ENCODE measurements around the gene PNCK. TPM values are rescaled to one million over a fixed set of nuclear protein-coding genes. Genes with fewer than 3 reads are reported as not detected.
A peak's percentile ranks its signal among the peaks of the same experiment; 100 is the strongest.

The PNCK gene
- total RNA-seq, 2 experiments from 2014 or later, result 0.70 to 1.0 TPM

DNA sequence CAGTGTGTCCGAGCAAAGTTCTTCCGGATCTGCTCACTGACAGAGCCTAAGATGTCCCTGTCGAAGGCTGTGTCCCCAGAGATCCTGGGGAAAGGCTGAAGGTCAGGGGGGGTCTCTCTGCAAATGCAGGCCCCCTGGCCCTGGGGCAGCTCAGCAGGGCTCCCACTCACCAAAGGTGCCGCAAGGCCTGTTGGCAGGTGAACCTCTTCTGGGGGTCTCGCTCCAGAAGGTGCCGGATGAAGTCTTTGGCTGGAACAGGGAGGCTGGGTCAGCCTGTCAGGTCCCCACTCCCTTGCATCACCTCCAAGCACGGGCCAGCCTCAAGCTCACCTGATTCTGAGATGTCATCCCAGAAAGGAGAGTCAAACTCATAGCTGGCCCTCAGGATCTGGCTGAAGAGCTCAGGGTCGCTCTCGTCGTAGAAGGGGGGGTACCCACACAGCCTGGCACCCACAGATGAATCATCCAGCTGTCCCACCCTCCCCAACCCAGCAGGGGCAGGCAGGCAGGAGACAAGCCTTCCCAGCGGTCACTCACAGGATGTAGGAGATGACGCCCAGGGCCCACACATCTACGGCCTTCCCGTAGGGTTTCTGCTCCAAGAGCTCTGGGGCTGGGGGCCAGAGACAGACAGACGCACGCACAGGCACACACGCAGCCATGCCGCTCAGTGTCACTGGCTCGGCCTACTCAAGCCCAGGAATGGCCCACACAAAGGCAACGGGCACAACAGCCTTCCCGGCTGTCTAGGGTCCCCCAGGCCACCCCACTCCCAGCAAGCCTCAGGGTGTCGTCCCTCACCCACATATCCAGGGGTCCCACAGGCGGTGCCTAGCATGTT is 2.6 kb downstream of the PNCK start:
- H3K36me3 Mint-ChIP-seq (ENCODE audit: low read depth), result no peaks in the 10 kb centered on the region
- peak in 1 of 14 experiments; percentile 5 for DNase-seq
- H3K4me3 ChIP-seq (ENCODE audit: low read length), result no peak overlapping the region
- no peak overlapping the region for H3K27ac Mint-ChIP-seq
- H3K4me1 ChIP-seq (ENCODE audit: insufficient read depth, low read length), result peaks cover 18% of the 10 kb centered on the region
- peaks cover under 1 to 10% of the 10 kb centered on the region in 2 experiments for H3K27me3 ChIP-seq (ENCODE audit: control insufficient read depth in 1 of 2, insufficient read depth in 2 of 2, low read length in 2 of 2)
- TF ChIP-seq, protein P1, sequence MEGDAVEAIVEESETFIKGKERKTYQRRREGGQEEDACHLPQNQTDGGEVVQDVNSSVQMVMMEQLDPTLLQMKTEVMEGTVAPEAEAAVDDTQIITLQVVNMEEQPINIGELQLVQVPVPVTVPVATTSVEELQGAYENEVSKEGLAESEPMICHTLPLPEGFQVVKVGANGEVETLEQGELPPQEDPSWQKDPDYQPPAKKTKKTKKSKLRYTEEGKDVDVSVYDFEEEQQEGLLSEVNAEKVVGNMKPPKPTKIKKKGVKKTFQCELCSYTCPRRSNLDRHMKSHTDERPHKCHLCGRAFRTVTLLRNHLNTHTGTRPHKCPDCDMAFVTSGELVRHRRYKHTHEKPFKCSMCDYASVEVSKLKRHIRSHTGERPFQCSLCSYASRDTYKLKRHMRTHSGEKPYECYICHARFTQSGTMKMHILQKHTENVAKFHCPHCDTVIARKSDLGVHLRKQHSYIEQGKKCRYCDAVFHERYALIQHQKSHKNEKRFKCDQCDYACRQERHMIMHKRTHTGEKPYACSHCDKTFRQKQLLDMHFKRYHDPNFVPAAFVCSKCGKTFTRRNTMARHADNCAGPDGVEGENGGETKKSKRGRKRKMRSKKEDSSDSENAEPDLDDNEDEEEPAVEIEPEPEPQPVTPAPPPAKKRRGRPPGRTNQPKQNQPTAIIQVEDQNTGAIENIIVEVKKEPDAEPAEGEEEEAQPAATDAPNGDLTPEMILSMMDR (IDR thresholded peaks at IDR 0.05), result no peak
- CTCF ChIA-PET, result no interaction called here
- H3K4me3 Mint-ChIP-seq, result no peak overlapping the region
- H3K27ac ChIP-seq (ENCODE audit: low read depth in 1 of 2, low read length in 2 of 2), result no peak overlapping the region
- no peaks in the 10 kb centered on the region for H3K9me3 Mint-ChIP-seq
- H3K27me3 Mint-ChIP-seq, result peaks cover 22% of the 10 kb centered on the region
- intact Hi-C loops (cut with DNase I, micrococcal nuclease), result no loop called here
- H3K9me3 ChIP-seq (ENCODE audit: control insufficient read depth in 1 of 2, insufficient read depth in 1 of 2, low read length in 2 of 2), result no peaks in the 10 kb centered on the region
- POLR2A ChIA-PET, result no interaction called here
- no peaks in the 10 kb centered on the region for H3K36me3 ChIP-seq (ENCODE audit: insufficient read depth, low read length)
- peaks cover 7% of the 10 kb centered on the region for H3K4me1 Mint-ChIP-seq (ENCODE audit: low read depth)
- ATAC-seq (ENCODE audit: poor library complexity), result no peak

DNA sequence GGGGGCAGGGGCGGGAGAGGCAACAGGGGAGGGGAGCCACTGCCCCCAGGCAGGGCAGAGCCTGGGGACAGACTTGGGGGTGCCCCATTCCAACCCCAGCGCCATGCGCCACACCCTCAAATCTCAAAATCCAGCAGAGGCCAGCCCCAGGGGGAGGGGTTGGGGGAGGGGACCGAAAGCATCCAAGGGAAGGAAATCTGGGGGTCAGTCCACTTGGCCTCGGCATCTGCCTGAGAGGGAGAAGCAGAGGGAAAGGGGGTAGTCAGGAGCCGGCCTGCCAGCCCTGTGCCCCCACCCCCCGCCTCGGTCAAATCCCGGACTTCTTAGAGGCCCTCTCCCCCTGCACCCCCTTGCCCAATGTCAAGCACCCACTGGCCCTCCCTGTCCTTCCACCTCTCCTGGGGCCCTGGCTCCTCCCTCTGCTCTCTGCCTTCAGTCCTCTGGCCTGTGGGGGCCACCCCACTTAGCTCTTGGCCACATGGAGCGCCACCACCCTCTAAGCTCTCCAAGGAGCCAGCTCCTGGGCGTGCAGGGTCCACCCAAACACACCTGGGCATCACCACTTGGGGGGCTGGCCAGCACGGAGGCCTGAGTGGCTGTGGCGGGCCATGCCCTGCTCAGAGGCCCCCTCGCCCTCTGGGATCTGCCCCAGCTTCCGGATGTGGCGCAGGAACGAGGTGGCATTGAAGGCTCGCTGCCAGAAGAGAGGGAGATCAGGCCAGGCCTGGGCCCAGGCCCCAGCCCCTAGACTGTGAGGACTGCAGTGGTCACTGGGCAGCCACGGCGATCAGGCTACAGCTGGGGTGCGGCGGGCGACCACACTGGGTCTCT is 3.5 kb downstream of the PNCK start:
- ChIA-PET POLR2A (no interaction called here), CTCF (interaction anchor here (1.3 kb wide), 1 partner anchor 728 kb away, joined by 4 read pairs; no protein-coding TSS in a partner anchor)
- no peaks in the 10 kb centered on the region for H3K36me3 Mint-ChIP-seq (ENCODE audit: low read depth)
- no peak overlapping the region for H3K4me3 Mint-ChIP-seq
- H3K4me1 Mint-ChIP-seq (ENCODE audit: low read depth), result peaks cover 7% of the 10 kb centered on the region
- H3K27me3 Mint-ChIP-seq, result peaks cover 20% of the 10 kb centered on the region
- peak in 1 of 14 experiments; percentile 11 for DNase-seq
- TF ChIP-seq, protein P1 (IDR thresholded peaks at IDR 0.05), result no peak
- ATAC-seq (ENCODE audit: poor library complexity), result no peak
- intact Hi-C loops (cut with DNase I, micrococcal nuclease), result loop anchor here (1.0 to 5.0 kb wide), 4 partner anchors 115 to 711 kb away; no protein-coding TSS in a partner anchor
- no peaks in the 10 kb centered on the region for H3K9me3 Mint-ChIP-seq
- Histone ChIP-seq H3K4me3 (ENCODE audit: low read length) (no peak overlapping the region), H3K4me1 (ENCODE audit: insufficient read depth, low read length) (peaks cover 18% of the 10 kb centered on the region), H3K27ac (ENCODE audit: low read depth in 1 of 2, low read length in 2 of 2) (no peak overlapping the region), H3K9me3 (ENCODE audit: control insufficient read depth in 1 of 2, insufficient read depth in 1 of 2, low read length in 2 of 2) (no peaks in the 10 kb centered on the region), H3K36me3 (ENCODE audit: insufficient read depth, low read length) (no peaks in the 10 kb centered on the region), H3K27me3 (ENCODE audit: control insufficient read depth in 1 of 2, insufficient read depth in 2 of 2, low read length in 2 of 2) (peaks cover 2 to 8% of the 10 kb centered on the region in 2 experiments)
- no peak overlapping the region for H3K27ac Mint-ChIP-seq

DNA sequence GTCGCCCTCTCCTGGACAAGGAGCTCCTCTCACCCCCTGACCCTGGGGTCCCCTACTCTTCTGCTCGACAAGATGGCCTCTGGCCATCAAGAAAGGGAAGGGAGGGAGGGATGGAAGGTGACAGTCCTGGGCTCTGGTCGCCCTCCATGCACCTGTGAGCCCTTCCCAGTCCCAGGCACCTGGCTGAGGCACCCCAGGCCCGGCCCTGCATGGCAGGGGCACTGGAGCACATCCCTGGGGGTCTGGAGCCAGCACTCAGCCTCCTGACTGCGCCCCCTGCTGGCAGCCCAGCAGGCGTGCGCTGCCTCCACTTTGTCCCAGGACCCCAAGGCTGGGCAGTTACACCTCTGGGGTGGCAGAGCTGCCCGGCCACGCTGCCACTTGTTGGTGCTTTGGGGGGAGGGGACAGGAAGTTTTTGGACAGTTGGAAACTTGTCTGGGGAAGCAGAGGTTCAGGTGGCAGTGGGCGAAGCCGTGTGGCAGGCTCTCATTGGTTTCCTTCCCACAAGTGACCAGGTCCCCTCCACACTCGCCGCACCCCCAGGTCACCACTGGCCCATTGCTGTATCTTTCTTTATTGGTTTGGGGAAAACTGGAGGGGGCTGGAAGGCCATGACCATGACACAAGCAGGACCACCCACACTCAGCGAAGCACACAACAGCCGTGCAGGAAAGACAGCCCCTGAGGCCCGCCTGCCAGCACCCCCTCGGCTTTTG is 4.3 kb downstream of the PNCK start:
- peaks cover 7% of the 10 kb centered on the region for H3K4me1 Mint-ChIP-seq (ENCODE audit: low read depth)
- no peak overlapping the region for H3K4me3 Mint-ChIP-seq
- Histone ChIP-seq H3K4me3 (ENCODE audit: low read length) (no peak overlapping the region), H3K27me3 (ENCODE audit: control insufficient read depth in 1 of 2, insufficient read depth in 2 of 2, low read length in 2 of 2) (peaks cover 0 to 2% of the 10 kb centered on the region in 2 experiments), H3K4me1 (ENCODE audit: insufficient read depth, low read length) (peaks cover 18% of the 10 kb centered on the region), H3K27ac (ENCODE audit: low read depth in 1 of 2, low read length in 2 of 2) (no peak overlapping the region), H3K9me3 (ENCODE audit: control insufficient read depth in 1 of 2, insufficient read depth in 1 of 2, low read length in 2 of 2) (no peaks in the 10 kb centered on the region), H3K36me3 (ENCODE audit: insufficient read depth, low read length) (no peaks in the 10 kb centered on the region)
- TF ChIP-seq, protein P1 (IDR thresholded peaks at IDR 0.05), result peak; percentile 74
- CTCF ChIA-PET, result interaction anchor here (1.3 kb wide), 1 partner anchor 728 kb away, joined by 4 read pairs; no protein-coding TSS in a partner anchor
- DNase-seq (peak; percentile 19 to 70 (median 32)), ATAC-seq (ENCODE audit: poor library complexity) (peak; percentile 42)
- peaks cover 12% of the 10 kb centered on the region for H3K27me3 Mint-ChIP-seq
- intact Hi-C loops (cut with DNase I, micrococcal nuclease), result loop anchor here (1.0 to 5.0 kb wide), 4 partner anchors 115 to 711 kb away; no protein-coding TSS in a partner anchor
- H3K9me3 Mint-ChIP-seq, result no peaks in the 10 kb centered on the region
- no peak overlapping the region for H3K27ac Mint-ChIP-seq
- POLR2A ChIA-PET, result no interaction called here
- H3K36me3 Mint-ChIP-seq (ENCODE audit: low read depth), result no peaks in the 10 kb centered on the region

Data from CD4-positive, alpha-beta T cell (primary cell).